GM21529 (cell line): Measurements from ENCODE around the gene TMEM45A.
"Not testable (repeated sequence)": the region's sequence is repeated elsewhere in the genome, so short reads cannot be mapped to it uniquely, and the experiment has no call there.

Source experiments
- ATAC-seq: cut with Tn5 transposase; IDR thresholded peaks from one replicate; pipeline ENCODE4 v1.9.1; 2021; ENCODE audit not compliant: unreplicated experiment

Gene TMEM45A

GRCh38 chr3:100483529-100483928 is 8.9 kb upstream of the TMEM45A start:
- no peak for ATAC-seq

DNA sequence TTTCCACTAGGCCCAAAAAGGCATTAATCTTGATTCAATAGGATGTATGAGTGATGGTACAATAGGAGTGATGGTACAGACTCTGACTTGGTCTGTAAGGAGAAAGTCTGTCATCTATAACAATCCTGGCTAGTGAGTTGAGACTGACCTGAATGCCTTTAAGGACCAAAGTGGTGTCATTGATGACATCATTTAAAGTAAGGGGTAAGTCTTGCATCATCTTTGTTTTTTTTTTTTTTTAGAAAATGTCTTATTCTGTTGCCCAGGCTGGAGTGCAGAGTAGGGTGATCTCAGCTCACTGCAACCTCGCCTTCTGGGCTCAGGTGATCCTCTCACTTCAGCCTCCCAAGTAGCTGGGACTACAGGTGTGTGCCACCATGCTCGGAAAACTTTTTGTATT is 5.6 kb upstream of the TMEM45A start:
- ATAC-seq, result no peak

DNA sequence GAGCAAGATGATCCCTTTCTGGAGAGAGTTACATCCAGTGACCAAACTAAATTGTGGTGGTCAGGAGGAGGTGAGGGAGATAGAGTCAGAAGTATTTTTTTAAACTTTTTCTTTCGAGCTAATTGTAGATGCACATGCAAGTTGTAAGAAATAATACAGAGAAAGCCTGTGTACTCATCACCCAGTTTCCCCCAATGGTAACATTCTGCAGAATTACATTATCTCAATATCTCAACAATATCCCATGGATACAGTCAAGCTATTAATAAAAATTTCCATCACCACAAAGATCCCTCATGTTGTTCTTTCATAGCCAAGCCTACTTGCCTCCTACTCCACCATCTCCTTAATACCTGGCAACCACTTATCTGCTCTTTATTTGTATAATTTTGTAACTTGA is 3.3 kb upstream of the TMEM45A start:
- ATAC-seq, result no peak

- peak; percentile 39 for ATAC-seq
Measured at GRCh38 chr3:100496711-100497261, 4.4 kb downstream of the TMEM45A start.

GRCh38 chr3:100499651-100500050 is 7.2 kb downstream of the TMEM45A start:
- no peak for ATAC-seq

DNA sequence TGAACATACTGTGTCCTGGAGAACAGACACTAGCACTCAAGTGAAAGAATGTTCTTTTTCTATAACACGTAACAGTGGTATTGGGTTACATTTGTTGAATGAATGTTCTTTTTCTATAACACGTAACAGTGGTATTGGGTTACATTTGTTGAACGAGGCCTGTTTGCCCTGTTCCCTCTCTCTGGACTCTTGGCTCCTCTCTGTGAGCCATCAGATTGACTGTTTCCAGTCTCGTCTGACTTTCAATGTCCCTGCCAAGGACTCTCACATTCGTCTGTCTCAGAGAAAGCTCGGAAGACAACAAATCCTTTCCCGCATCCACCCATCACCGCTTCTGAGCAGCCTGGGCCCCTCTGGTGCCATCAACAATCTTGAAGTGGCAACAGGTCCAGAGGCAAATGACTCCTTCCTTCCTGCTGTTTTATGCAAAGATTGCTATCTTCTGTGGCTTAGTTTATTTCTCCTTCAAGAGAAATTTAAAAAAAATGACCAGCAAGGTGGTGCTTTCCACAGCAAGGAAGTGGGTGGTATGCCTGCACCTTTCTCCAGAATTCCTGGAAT is 8.0 kb downstream of the TMEM45A start:
- no peak for ATAC-seq

- ATAC-seq, result no peak
Measured at GRCh38 chr3:100503448-100503847, 11.0 kb downstream of the TMEM45A start.

DNA sequence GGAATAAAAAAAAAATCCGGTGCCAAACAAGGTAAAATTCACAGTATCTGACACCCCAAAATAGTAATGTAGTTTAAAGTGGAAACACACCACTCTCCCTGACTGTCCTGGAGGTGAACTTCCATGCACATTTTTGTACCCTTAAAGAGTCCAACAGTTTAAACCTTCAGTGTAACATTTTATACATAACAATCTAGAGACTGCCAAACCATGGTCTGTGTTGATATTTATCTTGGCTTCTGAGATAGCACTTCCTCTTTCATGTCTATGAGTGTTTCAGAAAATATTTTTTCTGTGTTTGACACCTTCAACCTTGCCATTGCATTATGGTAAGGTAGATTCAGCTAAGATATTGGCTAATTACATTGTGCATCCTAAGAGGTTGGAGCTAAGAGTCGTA is 13.9 kb downstream of the TMEM45A start:
- ATAC-seq, result no peak

DNA sequence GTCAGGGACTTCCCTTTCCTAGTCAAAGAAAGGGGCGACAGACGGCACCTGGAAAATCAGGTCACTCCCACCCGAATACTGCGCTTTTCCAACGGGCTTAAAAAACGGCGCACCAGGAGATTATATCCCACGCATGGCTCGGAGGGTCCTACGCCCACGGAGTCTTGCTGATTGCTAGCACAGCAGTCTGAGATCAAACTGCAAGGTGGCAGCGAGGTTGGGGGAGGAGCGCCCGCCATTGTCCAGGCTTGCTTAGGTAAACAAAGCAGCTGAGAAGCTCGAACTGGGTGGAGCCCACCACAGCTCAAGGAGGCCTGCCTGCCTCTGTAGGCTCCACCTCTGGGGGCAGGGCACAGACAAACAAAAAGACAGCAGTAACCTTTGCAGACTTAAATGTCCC is 17.4 kb downstream of the TMEM45A start:
- ATAC-seq, result not testable (repeated sequence)

- ATAC-seq, result no peak
Measured at GRCh38 chr3:100516232-100516631, 23.8 kb downstream of the TMEM45A start.

DNA sequence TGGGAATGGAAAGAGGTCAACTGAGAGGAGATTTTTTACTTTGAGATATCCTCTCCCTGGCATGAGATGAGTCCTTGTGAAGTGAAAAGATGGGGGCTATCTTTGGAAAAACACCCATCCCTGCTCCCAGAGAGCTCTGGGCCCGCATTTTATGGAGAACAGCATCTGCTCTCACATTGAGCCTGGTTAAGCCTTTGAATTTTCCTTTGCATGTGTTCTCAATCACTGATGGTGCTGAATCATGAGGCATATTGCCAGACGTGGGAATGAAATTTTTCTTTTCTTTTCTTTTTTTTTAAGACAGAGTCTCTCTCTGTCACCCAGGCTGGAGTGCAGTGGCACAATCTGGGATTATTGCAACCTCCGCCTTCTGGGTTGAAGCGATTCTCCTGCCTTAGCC is 24.4 kb downstream of the TMEM45A start:
- no peak for ATAC-seq

DNA sequence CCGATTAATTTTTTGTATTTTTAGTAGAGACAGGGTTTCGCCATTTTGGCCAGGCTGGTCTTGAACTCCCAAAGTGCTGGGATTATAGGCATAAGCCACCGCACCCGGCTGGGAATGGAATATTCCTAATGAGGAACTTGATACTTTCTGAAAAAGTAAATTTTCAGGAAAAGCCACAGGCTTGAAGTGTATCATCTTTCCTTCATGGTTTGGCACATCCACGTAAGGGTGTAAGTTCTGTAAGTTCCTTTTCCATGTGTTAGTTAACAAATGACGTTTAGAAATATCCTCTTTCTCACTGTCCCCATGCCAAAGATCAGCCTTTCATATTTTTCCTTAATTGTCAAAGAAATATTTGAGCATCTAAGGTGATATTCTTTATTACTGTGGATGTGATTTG is 24.9 kb downstream of the TMEM45A start:
- no peak for ATAC-seq

- no peak for ATAC-seq
Measured at GRCh38 chr3:100518244-100518643, 25.8 kb downstream of the TMEM45A start.

GRCh38 chr3:100518983-100519382 is 26.6 kb downstream of the TMEM45A start:
- ATAC-seq, result no peak

GRCh38 chr3:100521439-100521845 is 29.0 kb downstream of the TMEM45A start:
- ATAC-seq, result peak; percentile 73

DNA sequence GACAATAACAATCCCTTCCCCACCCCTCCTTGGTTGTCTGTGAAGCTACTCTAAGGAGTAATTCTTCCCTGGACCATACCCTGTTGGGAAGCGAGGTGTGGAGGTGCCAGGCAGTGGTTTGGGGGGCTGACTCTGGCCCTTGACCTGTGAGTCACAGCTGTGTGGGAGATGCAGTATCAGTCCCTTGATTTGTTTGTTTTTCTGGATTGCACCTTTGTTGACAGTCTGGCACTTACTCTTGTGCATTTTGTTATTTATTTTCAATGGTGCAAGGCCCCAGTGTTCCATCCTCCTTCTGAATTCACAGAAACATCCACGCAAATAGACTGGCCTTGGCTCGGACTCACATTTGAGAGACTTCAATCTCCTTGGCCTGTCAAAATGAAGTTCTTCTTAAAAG is 29.7 kb downstream of the TMEM45A start:
- no peak for ATAC-seq

DNA sequence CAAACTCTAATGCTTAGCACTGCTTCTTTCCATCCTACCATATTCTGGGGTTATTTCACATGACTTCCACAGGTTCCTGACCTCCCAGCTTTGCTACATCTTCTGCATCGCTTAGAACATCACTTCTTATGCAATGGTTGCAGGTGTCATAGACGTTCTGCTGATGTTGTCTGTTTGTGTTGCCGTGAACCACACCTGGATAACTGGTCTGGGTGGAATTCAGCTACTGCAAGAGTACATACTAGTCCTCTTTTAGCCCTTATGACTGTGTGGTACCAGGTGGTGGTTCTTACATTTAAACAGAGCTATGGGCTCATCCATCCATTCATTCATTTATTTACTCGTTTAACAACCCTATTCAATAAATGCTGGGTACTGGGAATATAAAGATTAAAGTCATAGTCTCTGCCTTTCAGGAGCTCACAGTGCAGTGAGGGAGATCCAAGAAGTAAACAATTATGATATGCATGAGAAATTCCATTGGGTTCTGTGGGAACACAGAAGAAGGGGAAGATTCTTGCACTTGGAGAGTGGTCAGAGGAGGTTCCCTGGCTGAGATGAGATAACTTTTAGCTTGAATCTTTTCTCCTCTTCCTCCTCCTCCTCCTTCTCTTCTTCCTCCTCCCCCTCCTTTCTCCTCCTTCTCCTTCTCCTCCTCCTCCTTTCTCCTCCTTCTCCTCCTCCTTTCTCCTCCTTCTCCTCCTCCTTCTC is 30.8 kb downstream of the TMEM45A start:
- ATAC-seq, result no peak

DNA sequence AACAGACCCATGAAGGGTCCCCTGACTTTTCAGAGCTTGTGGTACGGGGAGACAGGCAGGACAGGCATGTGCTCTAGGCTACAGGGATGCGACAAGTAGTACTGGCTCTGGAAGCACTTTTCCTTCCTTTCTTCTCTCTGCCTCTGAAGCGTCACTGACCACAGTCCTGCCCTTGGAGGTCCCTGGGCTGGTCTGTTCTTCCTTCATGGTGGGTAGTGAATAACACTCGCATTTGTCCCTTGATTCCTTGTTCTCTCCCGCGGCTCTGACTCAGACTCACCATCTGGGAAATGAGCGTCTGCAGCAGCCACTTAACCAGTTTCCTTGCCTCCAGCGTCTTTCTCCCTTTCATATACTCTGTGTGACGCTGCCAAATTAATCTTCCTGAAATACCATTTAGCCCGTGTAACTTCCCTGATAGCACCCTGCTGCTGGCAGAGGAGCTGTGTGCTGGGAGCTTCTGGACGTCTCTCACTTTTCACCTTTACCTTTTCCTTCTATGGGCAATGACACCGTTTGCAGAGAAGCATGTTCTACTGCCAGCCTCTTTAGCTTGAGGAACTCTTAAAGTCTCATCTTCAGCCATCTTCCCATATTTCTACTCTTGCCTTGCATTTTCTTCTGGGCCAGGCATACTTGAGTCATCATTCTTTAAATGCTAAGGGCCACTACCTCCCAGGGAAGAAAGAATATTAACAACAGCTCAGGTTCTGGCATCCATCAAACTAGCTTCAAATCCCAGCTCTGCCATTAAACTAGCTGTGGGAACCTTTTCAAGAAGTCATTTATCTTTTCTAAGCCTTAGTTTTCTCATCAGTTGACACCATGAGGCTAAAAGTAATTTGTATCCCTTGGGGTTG is 33.6 kb downstream of the TMEM45A start:
- no peak for ATAC-seq

GRCh38 chr3:100526613-100527346 is 34.4 kb downstream of the TMEM45A start:
- ATAC-seq, result no peak

- no peak for ATAC-seq
Measured at GRCh38 chr3:100527347-100527735, 34.9 kb downstream of the TMEM45A start.

- ATAC-seq, result no peak
Measured at GRCh38 chr3:100531093-100531492, 38.7 kb downstream of the TMEM45A start.
